GM23338 (cell line): Measurements from ENCODE around the gene C14orf119. TPM values are rescaled to one million over a fixed set of nuclear protein-coding genes. Genes with fewer than 3 reads are reported as not detected.

Experiments
- ATAC-seq: fragments of 200-7000 bp; cut with Tn5 transposase; 3 replicates; pipeline ENCODE4 v1.9.1; 2020
- DNase-seq: peaks from one replicate; pipeline ENCODE4 v3.0.0-alpha.2; 2015; ENCODE audit warnings: low spot score
- H2AFZ ChIP-seq: fragments of 200-600 bp; sonication (generic); 2 replicates; pipeline ENCODE4 v1.8.0; 2016; ENCODE audit warnings: antibody characterized with exemption, mild to moderate bottlenecking, moderate library complexity
- H3F3A ChIP-seq: fragments of 200-600 bp; sonication (generic); replicated peaks from 2 replicates; pipeline ENCODE4 v1.8.0; 2017; ENCODE audit warnings: antibody characterized with exemption, mixed run types, low read depth
- H3K27ac ChIP-seq: fragments of 200-600 bp; sonication (generic); 2 replicates; pipeline ENCODE4 v1.6.1; 2016; ENCODE audit warnings: low read depth
- H3K27me3 ChIP-seq: fragments of 200-600 bp; sonication (generic); 2 replicates; pipeline ENCODE4 v1.8.0; 2016; ENCODE audit warnings: mild to moderate bottlenecking, mixed run types, moderate library complexity; ENCODE audit not compliant: insufficient read depth
- H3K36me3 ChIP-seq: fragments of 200-600 bp; sonication (generic); 2 replicates; pipeline ENCODE4 v1.8.0; 2016; ENCODE audit warnings: mild to moderate bottlenecking; ENCODE audit not compliant: insufficient read depth
- H3K4me1 ChIP-seq: fragments of 200-600 bp; sonication (generic); 2 replicates; pipeline ENCODE4 v1.8.0; 2016; ENCODE audit warnings: mild to moderate bottlenecking, moderate library complexity; ENCODE audit not compliant: insufficient read depth
- H3K4me2 ChIP-seq: fragments of 200-600 bp; sonication (generic); 2 replicates; pipeline ENCODE4 v1.7.1; 2017; ENCODE audit warnings: mixed run types
- H3K4me3 ChIP-seq: fragments of 200-600 bp; sonication (generic); 2 replicates; pipeline ENCODE4 v1.6.1; 2016; ENCODE audit warnings: mixed run types
- H3K79me2 ChIP-seq: fragments of 200-600 bp; sonication (generic); replicated peaks from 2 replicates; pipeline ENCODE4 v1.8.0; 2017; ENCODE audit warnings: mild to moderate bottlenecking; ENCODE audit not compliant: insufficient read depth
- H3K9me2 ChIP-seq: fragments of 200-600 bp; sonication (generic); 2 replicates; pipeline ENCODE4 v1.8.0; 2017; ENCODE audit not compliant: insufficient read depth
- H4K20me1 ChIP-seq: fragments of 200-600 bp; sonication (generic); replicated peaks from 2 replicates; pipeline ENCODE4 v1.8.0; 2017; ENCODE audit warnings: mild to moderate bottlenecking; ENCODE audit not compliant: insufficient read depth
- H3K27ac Mint-ChIP-seq: 2 replicates; pipeline ENCODE4 v1.8.0; 2020; ENCODE audit warnings: inconsistent platforms, mild to moderate bottlenecking, moderate library complexity, mixed read lengths
- H3K27me3 Mint-ChIP-seq: 3 replicates; pipeline ENCODE4 v1.8.0; 2022; ENCODE audit warnings: low read depth, mild to moderate bottlenecking, moderate library complexity, mixed read lengths, inconsistent platforms; ENCODE audit not compliant: insufficient read depth, poor library complexity
- H3K36me3 Mint-ChIP-seq: 3 replicates; pipeline ENCODE4 v1.8.0; 2021; ENCODE audit warnings: low read depth, mild to moderate bottlenecking, inconsistent platforms, moderate library complexity, mixed read lengths
- H3K4me1 Mint-ChIP-seq: 3 replicates; pipeline ENCODE4 v1.8.0; 2020; ENCODE audit warnings: mild to moderate bottlenecking, inconsistent platforms, mixed read lengths
- H3K4me3 Mint-ChIP-seq: 3 replicates; pipeline ENCODE4 v1.8.0; 2021; ENCODE audit warnings: moderate library complexity, mild to moderate bottlenecking, inconsistent platforms, mixed read lengths
- H3K9me3 Mint-ChIP-seq: 3 replicates; pipeline ENCODE4 v1.8.0; 2020; ENCODE audit warnings: moderate library complexity, mild to moderate bottlenecking, inconsistent platforms, mixed read lengths
- CREB1 ChIP-seq: fragments of 250-450 bp; sonication (Bioruptor Pico); IDR thresholded peaks from 2 replicates; pipeline ENCODE4 v1.5.0; 2020; ENCODE audit warnings: low read depth, mild to moderate bottlenecking, moderate library complexity
- EZH2 ChIP-seq: fragments of 200-600 bp; sonication (generic); IDR thresholded peaks from one replicate; pipeline ENCODE4 v1.8.0; 2017; ENCODE audit warnings: antibody characterized with exemption, mild to moderate bottlenecking, low read depth; ENCODE audit not compliant: unreplicated experiment
- EZH2phosphoT487 ChIP-seq: fragments of 200-600 bp; sonication (generic); IDR thresholded peaks from one replicate; pipeline ENCODE4 v1.8.1; 2018; ENCODE audit warnings: antibody characterized with exemption; ENCODE audit not compliant: unreplicated experiment
- JUNB ChIP-seq: IDR thresholded peaks from one replicate; pipeline ENCODE4 v1.6.1; 2016; ENCODE audit warnings: antibody characterized with exemption; ENCODE audit not compliant: unreplicated experiment
- NANOG ChIP-seq: IDR thresholded peaks from 2 replicates; pipeline ENCODE4 v1.6.1; 2016; ENCODE audit warnings: antibody characterized with exemption, borderline replicate concordance
- POLR2AphosphoS5 ChIP-seq: IDR thresholded peaks from 2 replicates; pipeline ENCODE4 v1.6.1; 2016; ENCODE audit warnings: antibody characterized with exemption, low read depth
- STAT1 ChIP-seq: IDR thresholded peaks from one replicate; pipeline ENCODE4 v1.6.1; 2016; ENCODE audit warnings: antibody characterized with exemption; ENCODE audit not compliant: unreplicated experiment
- ZNF114 ChIP-seq: fragments of 250-450 bp; sonication (Bioruptor Pico); IDR thresholded peaks from 2 replicates; pipeline ENCODE4 v1.5.0; 2020; ENCODE audit warnings: mild to moderate bottlenecking, moderate library complexity
- ZNF331 ChIP-seq: fragments of 250-450 bp; sonication (Bioruptor Pico); IDR thresholded peaks from 2 replicates; pipeline ENCODE4 v1.5.0; 2020; ENCODE audit warnings: low read depth, mild to moderate bottlenecking, moderate library complexity
- polyA plus RNA-seq: library from polyadenylated mRNA; unstranded; fragments of >200 nt; fragmentation: Nextera tagmentation; extraction: Ambion mirVana; gene quantifications from 2 replicates; pipeline ENCODE4 v1.2.1, GENCODE V29; 2016
- total RNA-seq: library from RNA; depleted of rRNA; stranded (reverse); fragments of >200 nt; shearing (Covaris generic); gene quantifications from 2 replicates; pipeline ENCODE4 v1.2.3, GENCODE V29; 2014
- TF ChIP-seq, protein P1 (sequence below): fragments of 250-450 bp; sonication (Bioruptor Pico); IDR thresholded peaks from 2 replicates; pipeline ENCODE4 v1.5.0; 2020; ENCODE audit warnings: mild to moderate bottlenecking, moderate library complexity
- TF ChIP-seq, protein P2 (sequence below), 2 experiments: fragments of 200-600 bp in 1 of 2; sonication (generic) in 1 of 2; conservative IDR thresholded peaks; 2 replicates each; pipeline versions ENCODE4 v1.5.1 to v1.6.1; 2016 to 2017; ENCODE audit warnings: antibody characterized with exemption in 2 of 2, low read depth in 2 of 2, mild to moderate bottlenecking in 2 of 2, moderate library complexity in 1 of 2
- TF ChIP-seq, protein P3 (sequence below): IDR thresholded peaks from 2 replicates; pipeline ENCODE4 v1.6.1; 2016; ENCODE audit warnings: antibody characterized with exemption
- TF ChIP-seq, protein P4 (sequence below): IDR thresholded peaks from one replicate; pipeline ENCODE4 v1.6.1; 2018; ENCODE audit warnings: antibody characterized with exemption; ENCODE audit not compliant: unreplicated experiment

The C14orf119 gene
- total and polyA plus RNA-seq, 2 experiments from 2014 or later: 49.4 to 118 TPM

DNA sequence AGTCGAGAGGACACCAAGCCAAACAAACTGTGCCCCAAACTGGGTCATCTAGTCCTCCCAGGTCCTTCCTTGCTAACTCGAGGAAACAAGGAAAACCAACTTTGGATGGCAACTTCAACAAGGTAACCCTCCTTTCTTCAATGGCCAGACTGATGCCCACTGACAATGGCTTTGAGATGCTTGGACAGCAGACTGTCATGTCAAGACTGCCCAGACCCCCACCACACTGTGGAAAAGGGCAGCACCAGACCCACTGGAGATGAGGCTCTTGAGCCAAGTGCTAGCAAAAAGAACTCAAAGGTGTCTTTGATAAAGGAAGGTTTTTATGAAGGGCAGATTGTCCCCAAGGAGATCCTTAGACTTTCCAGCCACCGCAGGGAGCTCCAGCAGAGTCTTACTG lies 28.9 kb upstream of the C14orf119 start:
- Histone ChIP-seq H2AFZ (no peak overlapping the region), H3K79me2 (peaks cover 63% of the 10 kb centered on the region), H3K27ac (no peak overlapping the region), H3K9me2 (no peaks in the 10 kb centered on the region), H4K20me1 (peaks cover 60% of the 10 kb centered on the region), H3K4me3 (no peak overlapping the region), H3K36me3 (peaks cover 62% of the 10 kb centered on the region), H3K27me3 (no peaks in the 10 kb centered on the region), H3K4me1 (peaks cover 18% of the 10 kb centered on the region), H3K4me2 (no peak overlapping the region), H3F3A (peaks cover 72% of the 10 kb centered on the region)
- peaks cover 89% of the 10 kb centered on the region for H3K36me3 Mint-ChIP-seq
- H3K9me3 Mint-ChIP-seq: no peaks in the 10 kb centered on the region
- no peak for DNase-seq
- no peak for ATAC-seq
- H3K4me3 Mint-ChIP-seq: no peak overlapping the region
- no peak overlapping the region for H3K27ac Mint-ChIP-seq
- H3K4me1 Mint-ChIP-seq: peaks cover 33% of the 10 kb centered on the region
- peaks cover 14% of the 10 kb centered on the region for H3K27me3 Mint-ChIP-seq
- no peak for TF ChIP-seq CREB1 (CRISPR knock-in tag)
- TF ChIP-seq STAT1: no peak
- TF ChIP-seq ZNF331 (CRISPR knock-in tag): no peak
- TF ChIP-seq, protein P1, sequence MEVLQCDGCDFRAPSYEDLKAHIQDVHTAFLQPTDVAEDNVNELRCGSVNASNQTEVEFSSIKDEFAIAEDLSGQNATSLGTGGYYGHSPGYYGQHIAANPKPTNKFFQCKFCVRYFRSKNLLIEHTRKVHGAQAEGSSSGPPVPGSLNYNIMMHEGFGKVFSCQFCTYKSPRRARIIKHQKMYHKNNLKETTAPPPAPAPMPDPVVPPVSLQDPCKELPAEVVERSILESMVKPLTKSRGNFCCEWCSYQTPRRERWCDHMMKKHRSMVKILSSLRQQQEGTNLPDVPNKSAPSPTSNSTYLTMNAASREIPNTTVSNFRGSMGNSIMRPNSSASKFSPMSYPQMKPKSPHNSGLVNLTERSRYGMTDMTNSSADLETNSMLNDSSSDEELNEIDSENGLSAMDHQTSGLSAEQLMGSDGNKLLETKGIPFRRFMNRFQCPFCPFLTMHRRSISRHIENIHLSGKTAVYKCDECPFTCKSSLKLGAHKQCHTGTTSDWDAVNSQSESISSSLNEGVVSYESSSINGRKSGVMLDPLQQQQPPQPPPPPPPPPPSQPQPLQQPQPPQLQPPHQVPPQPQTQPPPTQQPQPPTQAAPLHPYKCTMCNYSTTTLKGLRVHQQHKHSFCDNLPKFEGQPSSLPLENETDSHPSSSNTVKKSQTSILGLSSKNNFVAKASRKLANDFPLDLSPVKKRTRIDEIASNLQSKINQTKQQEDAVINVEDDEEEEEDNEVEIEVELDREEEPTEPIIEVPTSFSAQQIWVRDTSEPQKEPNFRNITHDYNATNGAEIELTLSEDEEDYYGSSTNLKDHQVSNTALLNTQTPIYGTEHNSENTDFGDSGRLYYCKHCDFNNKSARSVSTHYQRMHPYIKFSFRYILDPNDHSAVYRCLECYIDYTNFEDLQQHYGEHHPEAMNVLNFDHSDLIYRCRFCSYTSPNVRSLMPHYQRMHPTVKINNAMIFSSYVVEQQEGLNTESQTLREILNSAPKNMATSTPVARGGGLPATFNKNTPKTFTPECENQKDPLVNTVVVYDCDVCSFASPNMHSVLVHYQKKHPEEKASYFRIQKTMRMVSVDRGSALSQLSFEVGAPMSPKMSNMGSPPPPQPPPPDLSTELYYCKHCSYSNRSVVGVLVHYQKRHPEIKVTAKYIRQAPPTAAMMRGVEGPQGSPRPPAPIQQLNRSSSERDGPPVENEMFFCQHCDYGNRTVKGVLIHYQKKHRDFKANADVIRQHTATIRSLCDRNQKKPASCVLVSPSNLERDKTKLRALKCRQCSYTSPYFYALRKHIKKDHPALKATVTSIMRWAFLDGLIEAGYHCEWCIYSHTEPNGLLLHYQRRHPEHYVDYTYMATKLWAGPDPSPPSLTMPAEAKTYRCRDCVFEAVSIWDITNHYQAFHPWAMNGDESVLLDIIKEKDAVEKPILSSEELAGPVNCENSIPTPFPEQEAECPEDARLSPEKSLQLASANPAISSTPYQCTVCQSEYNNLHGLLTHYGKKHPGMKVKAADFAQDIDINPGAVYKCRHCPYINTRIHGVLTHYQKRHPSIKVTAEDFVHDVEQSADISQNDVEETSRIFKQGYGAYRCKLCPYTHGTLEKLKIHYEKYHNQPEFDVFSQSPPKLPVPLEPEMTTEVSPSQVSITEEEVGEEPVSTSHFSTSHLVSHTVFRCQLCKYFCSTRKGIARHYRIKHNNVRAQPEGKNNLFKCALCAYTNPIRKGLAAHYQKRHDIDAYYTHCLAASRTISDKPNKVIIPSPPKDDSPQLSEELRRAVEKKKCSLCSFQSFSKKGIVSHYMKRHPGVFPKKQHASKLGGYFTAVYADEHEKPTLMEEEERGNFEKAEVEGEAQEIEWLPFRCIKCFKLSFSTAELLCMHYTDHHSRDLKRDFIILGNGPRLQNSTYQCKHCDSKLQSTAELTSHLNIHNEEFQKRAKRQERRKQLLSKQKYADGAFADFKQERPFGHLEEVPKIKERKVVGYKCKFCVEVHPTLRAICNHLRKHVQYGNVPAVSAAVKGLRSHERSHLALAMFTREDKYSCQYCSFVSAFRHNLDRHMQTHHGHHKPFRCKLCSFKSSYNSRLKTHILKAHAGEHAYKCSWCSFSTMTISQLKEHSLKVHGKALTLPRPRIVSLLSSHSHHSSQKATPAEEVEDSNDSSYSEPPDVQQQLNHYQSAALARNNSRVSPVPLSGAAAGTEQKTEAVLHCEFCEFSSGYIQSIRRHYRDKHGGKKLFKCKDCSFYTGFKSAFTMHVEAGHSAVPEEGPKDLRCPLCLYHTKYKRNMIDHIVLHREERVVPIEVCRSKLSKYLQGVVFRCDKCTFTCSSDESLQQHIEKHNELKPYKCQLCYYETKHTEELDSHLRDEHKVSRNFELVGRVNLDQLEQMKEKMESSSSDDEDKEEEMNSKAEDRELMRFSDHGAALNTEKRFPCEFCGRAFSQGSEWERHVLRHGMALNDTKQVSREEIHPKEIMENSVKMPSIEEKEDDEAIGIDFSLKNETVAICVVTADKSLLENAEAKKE: no peak
- TF ChIP-seq, protein P2, sequence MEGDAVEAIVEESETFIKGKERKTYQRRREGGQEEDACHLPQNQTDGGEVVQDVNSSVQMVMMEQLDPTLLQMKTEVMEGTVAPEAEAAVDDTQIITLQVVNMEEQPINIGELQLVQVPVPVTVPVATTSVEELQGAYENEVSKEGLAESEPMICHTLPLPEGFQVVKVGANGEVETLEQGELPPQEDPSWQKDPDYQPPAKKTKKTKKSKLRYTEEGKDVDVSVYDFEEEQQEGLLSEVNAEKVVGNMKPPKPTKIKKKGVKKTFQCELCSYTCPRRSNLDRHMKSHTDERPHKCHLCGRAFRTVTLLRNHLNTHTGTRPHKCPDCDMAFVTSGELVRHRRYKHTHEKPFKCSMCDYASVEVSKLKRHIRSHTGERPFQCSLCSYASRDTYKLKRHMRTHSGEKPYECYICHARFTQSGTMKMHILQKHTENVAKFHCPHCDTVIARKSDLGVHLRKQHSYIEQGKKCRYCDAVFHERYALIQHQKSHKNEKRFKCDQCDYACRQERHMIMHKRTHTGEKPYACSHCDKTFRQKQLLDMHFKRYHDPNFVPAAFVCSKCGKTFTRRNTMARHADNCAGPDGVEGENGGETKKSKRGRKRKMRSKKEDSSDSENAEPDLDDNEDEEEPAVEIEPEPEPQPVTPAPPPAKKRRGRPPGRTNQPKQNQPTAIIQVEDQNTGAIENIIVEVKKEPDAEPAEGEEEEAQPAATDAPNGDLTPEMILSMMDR (conservative IDR thresholded peaks at IDR 0.05; ENCODE audit: low read depth in 2 of 2): no peak
- TF ChIP-seq, protein P3, sequence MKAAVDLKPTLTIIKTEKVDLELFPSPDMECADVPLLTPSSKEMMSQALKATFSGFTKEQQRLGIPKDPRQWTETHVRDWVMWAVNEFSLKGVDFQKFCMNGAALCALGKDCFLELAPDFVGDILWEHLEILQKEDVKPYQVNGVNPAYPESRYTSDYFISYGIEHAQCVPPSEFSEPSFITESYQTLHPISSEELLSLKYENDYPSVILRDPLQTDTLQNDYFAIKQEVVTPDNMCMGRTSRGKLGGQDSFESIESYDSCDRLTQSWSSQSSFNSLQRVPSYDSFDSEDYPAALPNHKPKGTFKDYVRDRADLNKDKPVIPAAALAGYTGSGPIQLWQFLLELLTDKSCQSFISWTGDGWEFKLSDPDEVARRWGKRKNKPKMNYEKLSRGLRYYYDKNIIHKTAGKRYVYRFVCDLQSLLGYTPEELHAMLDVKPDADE: no peak
- TF ChIP-seq ZNF114 (CRISPR knock-in tag): no peak
- TF ChIP-seq NANOG: no peak
- TF ChIP-seq, protein P4, sequence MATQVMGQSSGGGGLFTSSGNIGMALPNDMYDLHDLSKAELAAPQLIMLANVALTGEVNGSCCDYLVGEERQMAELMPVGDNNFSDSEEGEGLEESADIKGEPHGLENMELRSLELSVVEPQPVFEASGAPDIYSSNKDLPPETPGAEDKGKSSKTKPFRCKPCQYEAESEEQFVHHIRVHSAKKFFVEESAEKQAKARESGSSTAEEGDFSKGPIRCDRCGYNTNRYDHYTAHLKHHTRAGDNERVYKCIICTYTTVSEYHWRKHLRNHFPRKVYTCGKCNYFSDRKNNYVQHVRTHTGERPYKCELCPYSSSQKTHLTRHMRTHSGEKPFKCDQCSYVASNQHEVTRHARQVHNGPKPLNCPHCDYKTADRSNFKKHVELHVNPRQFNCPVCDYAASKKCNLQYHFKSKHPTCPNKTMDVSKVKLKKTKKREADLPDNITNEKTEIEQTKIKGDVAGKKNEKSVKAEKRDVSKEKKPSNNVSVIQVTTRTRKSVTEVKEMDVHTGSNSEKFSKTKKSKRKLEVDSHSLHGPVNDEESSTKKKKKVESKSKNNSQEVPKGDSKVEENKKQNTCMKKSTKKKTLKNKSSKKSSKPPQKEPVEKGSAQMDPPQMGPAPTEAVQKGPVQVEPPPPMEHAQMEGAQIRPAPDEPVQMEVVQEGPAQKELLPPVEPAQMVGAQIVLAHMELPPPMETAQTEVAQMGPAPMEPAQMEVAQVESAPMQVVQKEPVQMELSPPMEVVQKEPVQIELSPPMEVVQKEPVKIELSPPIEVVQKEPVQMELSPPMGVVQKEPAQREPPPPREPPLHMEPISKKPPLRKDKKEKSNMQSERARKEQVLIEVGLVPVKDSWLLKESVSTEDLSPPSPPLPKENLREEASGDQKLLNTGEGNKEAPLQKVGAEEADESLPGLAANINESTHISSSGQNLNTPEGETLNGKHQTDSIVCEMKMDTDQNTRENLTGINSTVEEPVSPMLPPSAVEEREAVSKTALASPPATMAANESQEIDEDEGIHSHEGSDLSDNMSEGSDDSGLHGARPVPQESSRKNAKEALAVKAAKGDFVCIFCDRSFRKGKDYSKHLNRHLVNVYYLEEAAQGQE: no peak
- TF ChIP-seq EZH2: no peak
- no peak for TF ChIP-seq POLR2AphosphoS5
- no peak for TF ChIP-seq EZH2phosphoT487
- TF ChIP-seq JUNB: no peak
